SK-N-SH (cell line): Measurements from ENCODE around the gene GPR68. TPM values are rescaled to one million over a fixed set of nuclear protein-coding genes. Genes with fewer than 3 reads are reported as not detected.

Experiments
- CTCF ChIA-PET: fragments of 300-600, 350-600 bp; formaldehyde crosslinking; extraction: SDS; loops from one replicate; lab custom pipeline; 2021; lab: Yijun Ruan, JAX
- POLR2A ChIA-PET: fragments of 350-600 bp; sonication (Branson Sonifier 250); formaldehyde crosslinking; extraction: SDS; loops from one replicate; lab custom pipeline; 2020; ENCODE audit warnings: antibody characterized with exemption, inconsistent platforms; lab: Yijun Ruan, JAX
- DNase-seq: peaks from one replicate; pipeline ENCODE4 v3.0.0; 2012
- H2AFZ ChIP-seq: fragments of 200-600 bp; sonication (generic); 2 replicates; pipeline ENCODE4 v1.8.1; 2016; ENCODE audit warnings: antibody characterized with exemption, mild to moderate bottlenecking, low read depth
- H3F3A ChIP-seq: fragments of 200-600 bp; sonication (generic); replicated peaks from 2 replicates; pipeline ENCODE3; 2016; ENCODE audit warnings: antibody characterized with exemption, mild to moderate bottlenecking; ENCODE audit not compliant: insufficient read depth
- H3K27ac ChIP-seq, 2 experiments: fragments of 200-500 bp in 1 of 2; fragments of 200-600 bp in 1 of 2; sonication (Bioruptor generic) in 1 of 2; sonication (generic), shearing (Covaris generic) in 1 of 2; 2 replicates each; pipeline versions ENCODE4 v1.5.1 to v1.6.1; 2014 to 2016; ENCODE audit warnings: low read depth in 2 of 2, inconsistent platforms in 1 of 2, low read length in 1 of 2, mild to moderate bottlenecking in 1 of 2, mixed read lengths in 1 of 2
- H3K27me3 ChIP-seq: fragments of 200-600 bp; sonication (generic), shearing (Covaris generic); 2 replicates; pipeline ENCODE4 v1.6.1; 2016; ENCODE audit warnings: mixed run types; ENCODE audit not compliant: insufficient read depth
- H3K36me3 ChIP-seq, 2 experiments: fragments of 200-500 bp in 1 of 2; fragments of 200-600 bp in 1 of 2; sonication (Bioruptor generic) in 1 of 2; sonication (generic) in 1 of 2; replicated peaks in 1 of 2; 2 replicates each; pipeline versions ENCODE3 to v1.5.1; 2014 to 2016; ENCODE audit warnings: low read length in 1 of 2, mild to moderate bottlenecking in 1 of 2; ENCODE audit not compliant: insufficient read depth in 2 of 2, control insufficient read depth in 1 of 2
- H3K4me1 ChIP-seq, 2 experiments: fragments of 200-500 bp in 1 of 2; fragments of 200-600 bp in 1 of 2; sonication (Bioruptor generic) in 1 of 2; sonication (generic), shearing (Covaris generic) in 1 of 2; 2 replicates each; pipeline versions ENCODE4 v1.5.1 to v1.6.1; 2014 to 2016; ENCODE audit warnings: low read depth in 1 of 2, low read length in 1 of 2, mixed run types in 1 of 2; ENCODE audit not compliant: insufficient read depth in 2 of 2, control insufficient read depth in 1 of 2
- H3K4me2 ChIP-seq: fragments of 200-600 bp; sonication (generic), shearing (Covaris generic); 2 replicates; pipeline ENCODE4 v1.6.1; 2017; ENCODE audit warnings: mixed run types
- H3K4me3 ChIP-seq, 2 experiments: fragments of 200-500 bp in 1 of 2; fragments of 200-600 bp in 1 of 2; sonication (Bioruptor generic) in 1 of 2; sonication (generic), shearing (Covaris generic) in 1 of 2; 2 replicates each; pipeline versions ENCODE4 v1.5.1 to v1.8.1; 2014 to 2016; ENCODE audit warnings: low read depth in 2 of 2, inconsistent platforms in 1 of 2, low read length in 1 of 2, mild to moderate bottlenecking in 1 of 2, mixed read lengths in 1 of 2, moderate library complexity in 1 of 2
- H3K79me2 ChIP-seq: fragments of 200-600 bp; sonication (generic); 2 replicates; pipeline ENCODE4 v1.8.1; 2017; ENCODE audit warnings: mild to moderate bottlenecking; ENCODE audit not compliant: insufficient read depth
- H3K9ac ChIP-seq: fragments of 200-600 bp; sonication (generic); 2 replicates; pipeline ENCODE4 v1.6.1; 2017; ENCODE audit warnings: mixed run types
- H3K9me2 ChIP-seq: fragments of 200-600 bp; sonication (generic); 2 replicates; pipeline ENCODE4 v1.6.1; 2017; ENCODE audit warnings: mixed run types
- H3K9me3 ChIP-seq: fragments of 200-600 bp; sonication (generic); 2 replicates; pipeline ENCODE4 v1.6.1; 2017; ENCODE audit warnings: mixed run types, mild to moderate bottlenecking, moderate library complexity
- H4K20me1 ChIP-seq: fragments of 200-600 bp; sonication (generic); 2 replicates; pipeline ENCODE4 v1.6.1; 2017; ENCODE audit warnings: mild to moderate bottlenecking, mixed run types; ENCODE audit not compliant: insufficient read depth
- CHD2 ChIP-seq: fragments of 150-350 bp; IDR thresholded peaks from 2 replicates; pipeline ENCODE4 v1.6.1; 2018; ENCODE audit warnings: low read length; ENCODE audit not compliant: partially characterized antibody
- CTCF ChIP-seq: fragments of 200-600 bp; sonication (generic); IDR thresholded peaks from 2 replicates; pipeline ENCODE4 v1.6.1; 2017; ENCODE audit warnings: antibody characterized with exemption, mild to moderate bottlenecking, moderate library complexity
- EZH2phosphoT487 ChIP-seq: fragments of 200-600 bp; sonication (generic); IDR thresholded peaks from 2 replicates; pipeline ENCODE4 v1.6.1; 2017; ENCODE audit warnings: low read depth, mixed run types, mild to moderate bottlenecking, antibody characterized with exemption, moderate library complexity, borderline replicate concordance
- FOSL2 ChIP-seq: IDR thresholded peaks from 2 replicates; pipeline ENCODE4 v1.4.0; 2012; ENCODE audit warnings: low read depth, mild to moderate bottlenecking, moderate library complexity, borderline replicate concordance
- FOXM1 ChIP-seq: IDR thresholded peaks from 2 replicates; pipeline ENCODE4 v1.4.0; 2012; ENCODE audit warnings: low read depth, mild to moderate bottlenecking
- GABPA ChIP-seq: IDR thresholded peaks from 2 replicates; pipeline ENCODE4 v1.4.0; 2012; ENCODE audit warnings: low read depth, mild to moderate bottlenecking
- MAX ChIP-seq: IDR thresholded peaks from 2 replicates; pipeline ENCODE4 v1.4.0; 2012; ENCODE audit warnings: low read depth
- PBX3 ChIP-seq: IDR thresholded peaks from 2 replicates; pipeline ENCODE4; 2012
- REST ChIP-seq: IDR thresholded peaks from 2 replicates; pipeline ENCODE4 v1.6.1; 2012; ENCODE audit warnings: mild to moderate bottlenecking, low read depth, low read length, moderate library complexity
- TEAD4 ChIP-seq: IDR thresholded peaks from 2 replicates; pipeline ENCODE4 v1.4.0; 2012; ENCODE audit warnings: mild to moderate bottlenecking, borderline replicate concordance; ENCODE audit not compliant: insufficient read depth
- WGBS: methylation state at CpG from one replicate; pipeline ENCODE4 v1.1.6; 2017; ENCODE audit warnings: low lambda C conversion rate; 5-methylcytosine and 5-hydroxymethylcytosine counted together
- polyA plus RNA-seq, 3 experiments: library from polyadenylated mRNA; depleted of rRNA; stranded (reverse); fragments of >200 nt; gene quantifications; 2 replicates each; pipeline ENCODE4 v1.2.3, GENCODE V29; 2012
- TF ChIP-seq, protein P1 (sequence below): IDR thresholded peaks from 2 replicates; pipeline ENCODE4 v1.4.0; 2012; ENCODE audit warnings: low read depth, borderline replicate concordance

The GPR68 gene
- polyA plus RNA-seq, 1 of the 3 experiments (the other 2 are of a cell fraction), result 0.18 TPM

DNA sequence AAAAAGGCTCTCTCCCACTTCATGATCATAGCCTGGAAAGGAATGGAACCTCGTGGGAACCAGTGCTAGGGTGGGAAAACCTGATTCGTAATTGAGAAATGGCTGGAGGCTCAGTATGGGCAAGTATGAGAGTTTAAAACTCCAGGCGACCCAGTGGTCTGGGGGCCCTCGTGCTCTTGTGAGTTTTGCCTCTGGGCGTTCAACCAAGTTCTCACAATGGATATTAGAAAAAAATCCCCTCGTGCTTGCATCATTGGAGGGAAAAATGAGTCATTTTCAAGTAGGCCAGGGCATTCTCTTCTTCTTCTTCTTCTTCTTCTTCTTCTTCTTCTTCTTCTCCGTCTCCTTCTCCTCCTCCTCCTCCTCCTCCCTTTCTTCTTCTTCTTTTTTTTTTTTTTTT, 39.0 kb downstream of the GPR68 start:
- H4K20me1 ChIP-seq, result no peaks in the 10 kb centered on the region
- 88% methylated on average over 7 of the region's 7 CpGs for WGBS
- ChIA-PET POLR2A (no interaction called here), CTCF (no interaction called here)
- H3K9ac ChIP-seq, result no peak overlapping the region
- DNase-seq, result no peak
- TF ChIP-seq, protein P1, sequence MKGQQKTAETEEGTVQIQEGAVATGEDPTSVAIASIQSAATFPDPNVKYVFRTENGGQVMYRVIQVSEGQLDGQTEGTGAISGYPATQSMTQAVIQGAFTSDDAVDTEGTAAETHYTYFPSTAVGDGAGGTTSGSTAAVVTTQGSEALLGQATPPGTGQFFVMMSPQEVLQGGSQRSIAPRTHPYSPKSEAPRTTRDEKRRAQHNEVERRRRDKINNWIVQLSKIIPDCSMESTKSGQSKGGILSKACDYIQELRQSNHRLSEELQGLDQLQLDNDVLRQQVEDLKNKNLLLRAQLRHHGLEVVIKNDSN, result no peak
- no peak for TF ChIP-seq GABPA
- TF ChIP-seq CTCF, result no peak
- TF ChIP-seq EZH2phosphoT487, result no peak
- no peak for TF ChIP-seq FOXM1
- TF ChIP-seq TEAD4, result no peak
- no peak for TF ChIP-seq CHD2
- no peak for TF ChIP-seq REST
- no peak for TF ChIP-seq MAX
- TF ChIP-seq PBX3, result no peak
- no peak for TF ChIP-seq FOSL2
- no peaks in the 10 kb centered on the region for H3K27me3 ChIP-seq
- no peaks in the 10 kb centered on the region for H3K4me1 ChIP-seq
- no peak overlapping the region for H3K27ac ChIP-seq
- H3K9me3 ChIP-seq, result no peaks in the 10 kb centered on the region
- no peak overlapping the region for H3K4me2 ChIP-seq
- no peak overlapping the region for H3K4me3 ChIP-seq
- H3K36me3 ChIP-seq, result peaks cover 0 to 10% of the 10 kb centered on the region in 2 experiments
- no peaks in the 10 kb centered on the region for H3K79me2 ChIP-seq
- H3F3A ChIP-seq, result no peaks in the 10 kb centered on the region
- no peak overlapping the region for H2AFZ ChIP-seq
- H3K9me2 ChIP-seq, result no peaks in the 10 kb centered on the region
